HG03460 (cell line): ENCODE results near the gene SGO1.
"Not testable (repeated sequence)": the region's sequence is repeated elsewhere in the genome, so short reads cannot be mapped to it uniquely, and the experiment has no call there.

Experiments used
- ATAC-seq: cut with Tn5 transposase; IDR thresholded peaks from one replicate; pipeline ENCODE4 v1.9.1; 2021; ENCODE audit not compliant: unreplicated experiment

The SGO1 gene

DNA sequence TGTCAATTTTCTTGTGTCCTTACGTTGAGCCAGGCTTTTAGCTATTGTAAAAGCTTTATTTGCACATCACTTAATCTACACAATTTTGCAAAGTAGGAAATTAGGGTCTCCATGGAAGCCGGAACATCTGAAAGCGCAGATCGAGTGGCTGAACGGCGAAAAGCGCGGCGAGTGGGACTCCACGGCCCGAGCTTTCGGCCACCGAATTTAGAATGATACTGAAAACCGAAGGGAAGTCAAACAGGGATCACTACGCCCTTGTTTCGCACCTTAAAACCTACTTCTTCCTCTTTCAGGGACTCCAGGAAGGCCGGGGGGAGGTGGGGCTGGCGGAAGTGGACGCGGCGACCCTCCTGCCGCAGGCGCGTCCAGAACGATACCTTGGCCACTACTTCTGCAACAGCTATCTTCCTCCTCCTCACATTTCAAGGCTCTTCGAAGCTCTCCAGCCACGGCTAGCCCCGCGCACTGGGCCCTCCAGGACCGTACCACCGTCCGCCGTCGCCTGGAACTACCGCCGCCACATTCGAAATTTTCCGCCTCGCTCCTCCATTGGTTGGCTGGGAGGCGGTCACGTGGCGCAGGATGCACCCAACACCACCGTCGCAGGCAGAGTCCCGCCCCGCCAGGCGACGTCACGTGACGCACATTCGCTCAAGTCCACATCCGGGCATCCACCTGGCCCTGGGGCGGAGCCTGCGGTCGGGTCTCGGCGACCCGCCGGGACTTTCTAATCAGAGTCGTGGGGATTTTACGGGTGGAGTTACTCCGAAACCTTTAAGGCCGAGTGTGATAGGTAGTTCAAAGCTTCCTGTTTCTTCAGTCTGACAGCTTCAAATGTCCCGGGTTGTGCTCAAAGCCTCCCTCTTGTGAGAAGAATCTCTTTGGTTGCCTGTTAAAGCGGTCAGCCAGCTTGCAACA lies at the start of gene SGO1:
Gene SGO1, minus strand, starts transcription at position 528 of the 921 bp plus-strand sequence. CDS start 2,179 bp downstream, outside the sequence.
- ATAC-seq, result peak; percentile 95

- no peak for ATAC-seq
Observed at GRCh38 chr3:20235796-20236195, 49.8 kb upstream of the SGO1 start.

- ATAC-seq, result no peak
Observed at GRCh38 chr3:20232906-20233780, 47.1 kb upstream of the SGO1 start.

DNA sequence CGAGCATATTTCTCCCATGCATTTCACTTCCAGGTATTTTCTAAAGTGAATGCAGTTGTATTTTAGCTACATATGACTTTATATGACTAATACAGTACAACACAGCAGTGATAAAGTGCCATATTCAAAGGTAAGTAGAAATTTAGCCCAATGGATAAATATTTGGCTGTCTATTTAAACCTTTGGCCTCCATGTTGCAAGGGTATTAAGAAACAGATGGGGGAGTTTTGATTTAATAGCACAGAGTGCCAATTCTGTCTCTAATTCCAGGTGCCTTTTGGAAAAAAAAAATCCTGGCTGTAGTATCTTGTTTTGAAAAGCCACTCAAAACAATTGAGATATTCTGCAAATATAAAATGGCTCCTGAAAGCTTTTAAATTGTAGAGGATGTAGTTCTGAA lies 44.9 kb upstream of the SGO1 start:
- no peak for ATAC-seq

GRCh38 chr3:20225769-20226168 lies 39.8 kb upstream of the SGO1 start:
- ATAC-seq, result no peak

GRCh38 chr3:20222274-20222673 lies 36.3 kb upstream of the SGO1 start:
- ATAC-seq, result no peak

DNA sequence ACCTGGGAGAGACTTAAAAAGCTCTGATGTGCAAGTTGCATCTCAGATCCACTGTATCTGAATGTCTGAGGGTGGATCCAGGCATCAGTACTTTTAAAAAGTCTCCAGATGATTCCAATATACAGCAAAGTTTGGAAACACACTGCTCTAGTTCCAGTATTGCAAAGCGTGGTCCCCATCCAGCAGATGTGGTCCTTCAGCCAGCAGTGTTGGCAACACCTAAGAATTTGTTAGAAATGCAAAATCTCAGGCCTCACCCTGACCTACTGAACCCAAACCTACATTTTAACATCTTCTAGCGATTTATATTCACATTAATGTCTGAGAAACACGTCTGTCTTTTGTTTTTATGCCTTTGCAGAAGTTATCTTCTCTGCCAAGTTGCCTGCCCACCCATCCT lies 32.2 kb upstream of the SGO1 start:
- no peak for ATAC-seq

DNA sequence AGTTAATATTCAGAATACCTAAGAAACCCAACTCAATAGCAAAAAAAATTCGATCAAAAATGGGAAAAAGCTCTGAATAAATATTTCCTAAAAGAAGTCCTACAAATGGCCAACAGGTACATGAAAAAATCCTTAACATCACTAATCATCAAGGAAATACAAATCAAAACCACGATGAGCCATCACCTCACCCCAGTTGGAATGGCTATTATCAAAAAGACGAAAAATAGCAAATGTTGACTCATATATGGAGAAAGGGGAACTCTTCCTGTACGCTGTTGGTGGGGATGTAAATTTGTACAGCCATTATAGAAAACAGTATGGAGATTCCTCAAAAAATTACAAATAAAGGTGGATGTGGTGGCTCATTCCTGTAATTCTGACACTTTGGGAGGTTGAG lies 29.6 kb upstream of the SGO1 start:
- ATAC-seq, result no peak

DNA sequence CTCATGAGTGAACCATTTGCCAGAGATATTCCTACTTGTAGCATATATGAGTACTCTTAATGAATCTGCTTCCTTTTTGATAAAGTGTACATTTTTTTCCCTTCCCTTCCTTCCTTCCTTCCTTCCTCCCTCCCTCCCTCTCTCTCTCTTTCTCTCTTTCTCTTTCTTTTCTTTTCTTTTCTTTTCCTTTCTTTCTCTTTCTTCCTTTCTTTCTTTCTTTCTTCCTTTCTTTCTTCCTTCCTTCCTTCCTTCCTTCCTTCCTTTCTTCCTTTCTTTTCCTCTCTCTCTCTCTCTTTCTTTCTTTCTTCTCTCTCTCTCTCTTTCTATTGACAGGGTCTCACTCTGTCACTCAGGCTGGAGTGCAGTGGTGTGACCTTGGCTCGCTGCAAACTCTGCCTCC lies 27.5 kb upstream of the SGO1 start:
- not testable (repeated sequence) for ATAC-seq

DNA sequence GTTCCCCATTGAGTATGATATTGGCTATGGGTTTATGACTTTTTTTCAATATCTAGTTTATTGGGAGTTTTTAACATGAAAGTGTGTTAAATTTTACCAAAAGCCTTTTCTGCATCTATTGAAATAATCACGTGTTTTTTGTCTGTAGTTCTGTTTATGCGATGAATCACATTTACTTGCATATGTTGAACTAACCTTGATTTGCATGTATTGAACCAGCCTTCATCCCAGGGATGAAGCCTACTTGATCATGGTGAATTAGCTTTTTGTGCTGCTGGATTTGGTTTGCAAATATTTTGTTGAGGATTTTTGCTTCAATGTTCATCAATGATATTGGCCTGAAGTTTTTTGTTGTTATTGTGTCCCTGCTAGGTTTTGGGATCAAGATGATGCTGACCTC lies 21.9 kb upstream of the SGO1 start:
- not testable (repeated sequence) for ATAC-seq

DNA sequence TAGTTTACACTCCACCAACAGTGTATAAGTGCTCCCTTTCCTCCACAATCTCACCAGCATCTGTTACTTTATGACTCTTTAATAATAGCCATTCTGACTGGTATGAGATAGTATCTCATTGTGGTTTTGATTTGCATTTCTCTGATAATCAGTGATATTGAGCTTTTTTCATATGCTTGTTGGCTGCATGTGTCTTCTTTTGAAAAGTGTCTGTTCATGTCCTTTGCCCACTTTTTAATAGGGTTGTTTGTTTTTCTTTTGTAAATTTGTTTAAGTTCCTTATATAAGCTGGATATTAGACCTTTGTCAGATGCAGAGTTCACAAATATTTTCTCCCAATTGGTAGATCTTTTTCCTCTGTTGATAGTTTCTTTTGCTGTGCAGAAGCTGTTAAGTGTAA lies 19.9 kb upstream of the SGO1 start:
- not testable (repeated sequence) for ATAC-seq

GRCh38 chr3:20201143-20201542 lies 15.1 kb upstream of the SGO1 start:
- no peak for ATAC-seq

DNA sequence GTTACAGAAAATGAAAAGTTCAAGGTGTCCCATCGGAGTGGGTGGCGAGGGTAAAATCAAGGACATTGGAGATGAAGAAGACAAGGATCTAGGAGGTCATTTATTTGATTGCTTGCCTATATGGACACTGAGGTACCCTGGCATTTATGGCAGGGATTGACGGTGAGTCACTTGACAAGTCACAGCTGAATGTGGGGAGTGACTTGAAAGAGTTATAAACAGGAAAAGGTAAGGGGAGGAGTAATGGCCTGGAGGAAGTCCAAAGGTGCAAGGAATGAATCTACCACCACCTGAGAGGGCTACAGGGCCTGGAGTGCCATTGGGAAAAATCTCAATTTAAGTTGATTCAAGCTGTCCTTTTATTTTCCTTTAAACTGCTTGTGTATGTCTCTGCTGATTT lies 11.8 kb upstream of the SGO1 start:
- no peak for ATAC-seq

DNA sequence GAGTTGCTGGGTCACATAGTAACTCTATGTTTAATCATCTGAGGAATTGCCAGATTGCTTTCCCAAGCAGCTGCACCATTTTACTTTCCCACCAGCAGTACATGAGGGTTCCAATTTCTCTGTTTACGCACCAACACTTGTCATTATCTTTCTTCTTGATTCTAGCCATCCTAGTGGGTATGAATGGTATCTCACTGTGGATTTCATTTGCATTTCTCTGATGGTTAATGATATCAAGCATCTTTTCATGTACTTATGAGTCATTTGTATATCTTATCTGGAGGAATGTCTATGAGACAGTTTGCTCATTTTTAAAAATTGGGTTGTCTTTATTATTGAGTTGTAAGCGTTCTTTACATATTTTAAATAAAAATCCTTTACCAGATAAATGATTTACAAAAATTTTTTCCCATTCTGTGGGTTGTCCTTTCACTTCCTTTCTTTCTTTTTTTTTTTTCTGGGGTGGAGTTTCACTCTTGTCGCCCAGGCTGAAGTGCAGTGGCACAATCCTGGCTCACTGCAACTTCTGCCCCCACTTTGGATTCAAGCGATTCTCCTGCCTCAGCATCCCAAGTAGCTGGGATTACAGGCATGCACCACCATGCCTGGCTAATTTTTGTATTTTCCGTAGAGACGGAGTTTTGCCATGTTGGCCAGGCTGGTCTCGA lies 8.9 kb upstream of the SGO1 start:
- ATAC-seq, result no peak

DNA sequence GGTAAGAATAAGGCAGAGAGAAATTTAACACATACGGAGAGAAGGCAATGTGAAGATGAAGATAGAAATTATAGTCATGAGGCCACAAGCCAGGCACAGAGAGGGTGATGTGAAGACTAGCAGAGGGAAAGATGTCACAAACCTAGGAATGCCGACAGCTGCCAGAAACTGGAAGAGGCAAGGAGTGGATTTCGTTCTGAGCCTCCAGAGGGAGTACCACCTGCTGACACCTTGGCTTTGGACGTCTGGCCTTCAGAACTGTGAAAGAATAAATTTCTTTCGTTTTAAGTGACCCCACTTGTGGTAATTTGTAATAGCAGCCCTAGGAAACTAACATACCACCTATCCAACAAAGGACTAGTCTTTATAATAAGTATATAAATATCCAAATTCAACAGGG lies 5.0 kb upstream of the SGO1 start:
- no peak for ATAC-seq

DNA sequence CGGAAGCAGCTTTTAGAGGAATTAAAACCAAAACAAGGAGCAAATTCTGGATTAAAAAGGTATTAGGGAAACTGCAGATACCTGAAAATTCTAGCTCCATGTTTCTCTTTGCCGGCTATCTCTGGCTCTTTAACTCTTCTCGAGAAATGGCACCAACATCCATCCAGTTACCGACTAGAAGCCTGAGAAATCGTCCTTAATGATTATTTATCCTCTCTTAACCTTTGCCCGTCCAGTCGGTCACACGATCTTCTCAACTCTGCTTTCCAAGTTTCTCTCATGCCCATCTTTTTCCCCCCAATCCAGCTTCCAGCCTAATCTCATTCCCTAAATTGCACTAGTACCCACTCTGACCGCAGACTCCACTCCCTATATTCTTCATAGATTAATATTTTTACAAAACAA lies 596 bp upstream of the SGO1 start:
- peak; percentile 3 for ATAC-seq

- peak; percentile 7 for ATAC-seq
Observed at GRCh38 chr3:20185331-20185678, 701 bp downstream of the SGO1 start.

DNA sequence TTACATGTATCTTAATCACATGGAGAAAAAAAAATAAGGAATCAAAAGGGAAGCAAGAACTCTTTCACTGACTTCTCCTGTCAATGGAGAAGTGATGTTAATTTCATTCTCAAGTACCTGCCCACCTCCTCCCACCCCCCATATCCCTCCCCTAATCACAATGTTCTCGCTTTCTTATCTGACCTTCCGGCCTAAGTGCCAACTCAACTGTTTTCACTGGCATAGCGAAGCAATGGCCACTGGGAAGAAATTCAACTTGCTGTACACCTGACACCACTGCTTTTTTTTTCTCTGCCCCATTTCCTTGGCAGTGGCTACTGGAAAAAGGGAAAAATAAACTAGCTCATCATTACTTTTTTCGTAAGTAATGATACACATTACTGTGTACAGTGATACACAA lies 3.8 kb downstream of the SGO1 start:
- ATAC-seq, result no peak

DNA sequence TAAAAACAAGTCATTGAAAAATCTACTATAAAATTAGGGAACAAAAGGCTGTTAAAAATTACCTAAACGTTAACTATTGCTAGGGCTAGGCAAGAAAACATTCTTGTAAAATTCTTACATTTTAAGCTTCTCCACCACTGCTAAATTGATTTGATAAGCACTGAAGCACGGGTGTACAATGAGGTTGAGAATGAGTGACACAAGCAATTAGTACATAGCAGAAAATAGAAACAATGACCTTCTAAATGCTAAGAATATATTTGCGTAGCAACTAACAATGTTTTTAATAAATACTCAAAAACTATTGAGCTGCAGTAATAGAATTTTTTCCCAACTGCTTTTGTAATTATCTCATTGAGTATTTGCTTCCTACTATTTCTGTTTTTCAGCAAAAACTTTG lies 4.7 kb downstream of the SGO1 start:
- no peak for ATAC-seq

DNA sequence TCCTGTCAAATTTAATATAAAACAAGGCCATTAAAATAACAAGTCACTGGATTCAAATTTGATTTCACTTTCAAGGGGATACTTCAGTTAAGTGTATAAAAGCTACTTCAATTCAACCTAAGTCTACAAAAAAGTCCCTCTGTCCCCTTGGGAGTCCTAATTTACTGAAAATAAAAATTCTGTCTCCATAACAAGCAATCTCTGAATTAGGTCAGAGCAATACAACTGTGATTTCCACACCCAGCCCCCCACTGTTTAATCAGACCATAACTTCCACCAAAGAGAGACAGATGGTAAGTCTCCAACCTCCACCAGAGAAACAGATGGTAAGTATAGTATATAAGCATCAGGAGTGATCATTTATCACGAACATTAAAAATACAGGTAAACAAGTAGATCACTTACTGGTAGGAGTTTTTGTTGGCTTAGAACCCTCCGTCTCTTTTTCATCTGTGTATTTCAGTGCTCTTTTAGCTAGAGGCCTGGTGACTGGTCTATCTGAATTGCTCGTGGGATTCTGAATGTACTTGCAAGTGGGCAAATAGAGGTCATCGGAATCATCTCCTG lies 12.1 kb downstream of the SGO1 start:
- no peak for ATAC-seq

DNA sequence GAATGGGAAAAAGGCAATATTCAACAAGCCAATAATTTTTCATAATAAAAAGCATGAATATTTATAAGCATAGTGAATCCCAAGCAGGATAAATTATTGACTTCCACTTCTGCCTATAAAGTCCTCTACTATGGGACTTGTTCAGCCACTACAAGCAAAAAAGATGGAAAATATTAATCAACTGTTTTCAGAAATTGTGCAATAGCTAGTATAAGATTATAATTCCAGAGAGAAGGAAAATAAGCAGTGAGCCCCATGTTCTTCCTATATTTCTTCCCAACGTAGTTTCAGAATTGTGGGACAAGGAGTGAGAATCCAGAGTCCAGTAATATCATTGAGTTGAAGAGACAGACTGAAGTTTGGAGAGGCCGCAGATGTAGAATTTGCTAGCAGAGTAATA lies 24.3 kb downstream of the SGO1 start:
- ATAC-seq, result no peak
